OCI-LY3 (cell line): Measurements from ENCODE around the gene VAMP5.

Source experiments
- H2AFZ ChIP-seq: fragments of 200-600, 300-600 bp; shearing (Covaris generic); 2 replicates; pipeline ENCODE4 v1.6.0; 2014; ENCODE audit warnings: antibody characterized with exemption, low read depth, low read length
- H3K27ac ChIP-seq: fragments of 200-600, 300-600 bp; sonication (generic); 2 replicates; pipeline ENCODE4 v1.5.1; 2014; ENCODE audit warnings: mild to moderate bottlenecking, low read length, moderate library complexity, mixed read lengths
- H3K27me3 ChIP-seq: fragments of 200-600, 300-600 bp; sonication (generic); 2 replicates; pipeline ENCODE4 v1.6.1; 2014; ENCODE audit warnings: low read depth, low read length, mixed read lengths
- H3K36me3 ChIP-seq: fragments of 200-600, 300-600 bp; sonication (generic); replicated peaks from 2 replicates; pipeline ENCODE3; 2014; ENCODE audit warnings: low read depth, low read length, mixed read lengths
- H3K4me1 ChIP-seq: fragments of 300-600, 200-600 bp; sonication (generic); 2 replicates; pipeline ENCODE4 v1.6.1; 2014; ENCODE audit warnings: low read length, mixed read lengths
- H3K4me2 ChIP-seq: fragments of 200-600, 300-600 bp; sonication (generic); 2 replicates; pipeline ENCODE4 v1.6.1; 2014; ENCODE audit warnings: low read length, mixed read lengths
- H3K4me3 ChIP-seq: fragments of 300-600, 200-600 bp; sonication (generic); 2 replicates; pipeline ENCODE4 v1.5.1; 2014; ENCODE audit warnings: antibody characterized with exemption, mild to moderate bottlenecking, low read length, moderate library complexity
- H3K79me2 ChIP-seq: fragments of 300-600, 200-600 bp; shearing (Covaris generic); 2 replicates; pipeline ENCODE4 v1.6.1; 2014; ENCODE audit warnings: mild to moderate bottlenecking, low read length, mixed read lengths
- H3K9ac ChIP-seq: fragments of 300-600, 200-600 bp; shearing (Covaris generic); 2 replicates; pipeline ENCODE4 v1.6.0; 2014; ENCODE audit warnings: mild to moderate bottlenecking, low read length, moderate library complexity
- H3K9me3 ChIP-seq: fragments of 200-600, 300-600 bp; shearing (Covaris generic); 2 replicates; pipeline ENCODE4 v1.6.1; 2014; ENCODE audit warnings: low read length, mixed read lengths; ENCODE audit not compliant: insufficient read depth
- H4K20me1 ChIP-seq: fragments of 200-600, 300-600 bp; sonication (generic); 2 replicates; pipeline ENCODE4 v1.6.1; 2016; ENCODE audit warnings: low read length, mixed read lengths; ENCODE audit not compliant: insufficient read depth
- CTCF ChIP-seq: fragments of 200-600, 300-600 bp; sonication (generic); IDR thresholded peaks from 2 replicates; pipeline ENCODE4 v1.5.1; 2014; ENCODE audit warnings: antibody characterized with exemption, low read length, low read depth
- EZH2phosphoT487 ChIP-seq: fragments of 200-600 bp; shearing (Covaris generic); IDR thresholded peaks from 2 replicates; pipeline ENCODE4 v1.6.1; 2018; ENCODE audit warnings: antibody characterized with exemption, mixed run types, low read depth

The VAMP5 gene

GRCh38 chr2:85575739-85576138 lies 8.5 kb upstream of the VAMP5 start:
- H3K36me3 ChIP-seq = no peaks in the 10 kb centered on the region

GRCh38 chr2:85577063-85577385 lies 7.2 kb upstream of the VAMP5 start:
- peak overlapping the region; percentile 59 for H3K9ac ChIP-seq
- H3K4me1 ChIP-seq = peaks cover 19% of the 10 kb centered on the region
- peak overlapping the region; percentile 71 for H2AFZ ChIP-seq
- H3K4me2 ChIP-seq = peak overlapping the region; percentile 78
- peak overlapping the region; percentile 75 for H3K4me3 ChIP-seq
- H3K27me3 ChIP-seq = no peaks in the 10 kb centered on the region
- H3K27ac ChIP-seq = no peak overlapping the region
- H3K79me2 ChIP-seq = no peaks in the 10 kb centered on the region
- no peaks in the 10 kb centered on the region for H4K20me1 ChIP-seq
- no peaks in the 10 kb centered on the region for H3K36me3 ChIP-seq
- H3K9me3 ChIP-seq = no peaks in the 10 kb centered on the region
- TF ChIP-seq EZH2phosphoT487 (no peak), CTCF (no peak)

More at GRCh38 chr2:85575739-85576138, 8.5 kb upstream of the VAMP5 start:
- H3K79me2 ChIP-seq = no peaks in the 10 kb centered on the region
- no peaks in the 10 kb centered on the region for H3K9me3 ChIP-seq
- no peak overlapping the region for H3K4me2 ChIP-seq
- peaks cover 4% of the 10 kb centered on the region; the same call in 1 of the 2 replicates for H3K27me3 ChIP-seq
- peaks cover 19% of the 10 kb centered on the region for H3K4me1 ChIP-seq
- no peak overlapping the region for H3K9ac ChIP-seq
- H3K27ac ChIP-seq = no peak overlapping the region
- TF ChIP-seq CTCF (no peak), EZH2phosphoT487 (no peak)
- H2AFZ ChIP-seq = no peak overlapping the region
- H3K4me3 ChIP-seq = no peak overlapping the region
- H4K20me1 ChIP-seq = no peaks in the 10 kb centered on the region

- Histone ChIP-seq H3K9ac (peak within 1 kb of the TSS; percentile 59), H3K4me3 (peak within 1 kb of the TSS; percentile 75), H3K79me2 (no peaks in the 10 kb centered on the region), H3K36me3 (no peaks in the 10 kb centered on the region), H3K27me3 (no peaks in the 10 kb centered on the region), H3K9me3 (no peaks in the 10 kb centered on the region), H3K4me2 (peak within 1 kb of the TSS; percentile 78), H4K20me1 (no peaks in the 10 kb centered on the region), H2AFZ (peak within 1 kb of the TSS; percentile 71), H3K4me1 (peaks cover 19% of the 10 kb centered on the region), H3K27ac (no peak within 1 kb of the TSS)
- TF ChIP-seq EZH2phosphoT487 = no peak
- no peak for TF ChIP-seq CTCF
Observed at GRCh38 chr2:85577386-85578242, 6.6 kb upstream of the VAMP5 start, which contains the start of gene VAMP8. Gene VAMP8, plus strand, starts transcription at chr2:85577586. Its CDS starts 61 bp downstream, at chr2:85577647.

- Histone ChIP-seq H3K27me3 (no peaks in the 10 kb centered on the region), H2AFZ (peak overlapping the region; percentile 71; the same call in 1 of the 2 replicates), H3K36me3 (no peaks in the 10 kb centered on the region), H3K9ac (peak overlapping the region; percentile 59), H3K4me1 (peaks cover 19% of the 10 kb centered on the region), H3K79me2 (no peaks in the 10 kb centered on the region), H4K20me1 (no peaks in the 10 kb centered on the region), H3K9me3 (no peaks in the 10 kb centered on the region), H3K4me3 (peak overlapping the region; percentile 75), H3K4me2 (peak overlapping the region; percentile 78), H3K27ac (no peak overlapping the region)
- TF ChIP-seq CTCF = no peak
- no peak for TF ChIP-seq EZH2phosphoT487
Observed at GRCh38 chr2:85578243-85579180, 5.7 kb upstream of the VAMP5 start.
